Posterior cingulate gyrus (tissue), 11 donors: ENCODE results near the gene PCLAF.
A peak's percentile ranks its signal among the peaks of the same experiment; 100 is the strongest.
"Not testable (repeated sequence)": the region's sequence is repeated elsewhere in the genome, so short reads cannot be mapped to it uniquely, and the experiment has no call there.

Experiments used
- DNase-seq, 10 donors: peaks; one replicate each; pipeline versions ENCODE4 v3.0.0 to v3.0.0-alpha.2; 2020 to 2021; ENCODE audit warnings: mixed read lengths in 3 of 10
- intact Hi-C: fragments of 100-400 bp; cut with DNase I; formaldehyde crosslinking; loops from one replicate; pipeline ENCODE4 v1.15.1; 2023

The PCLAF gene

DNA sequence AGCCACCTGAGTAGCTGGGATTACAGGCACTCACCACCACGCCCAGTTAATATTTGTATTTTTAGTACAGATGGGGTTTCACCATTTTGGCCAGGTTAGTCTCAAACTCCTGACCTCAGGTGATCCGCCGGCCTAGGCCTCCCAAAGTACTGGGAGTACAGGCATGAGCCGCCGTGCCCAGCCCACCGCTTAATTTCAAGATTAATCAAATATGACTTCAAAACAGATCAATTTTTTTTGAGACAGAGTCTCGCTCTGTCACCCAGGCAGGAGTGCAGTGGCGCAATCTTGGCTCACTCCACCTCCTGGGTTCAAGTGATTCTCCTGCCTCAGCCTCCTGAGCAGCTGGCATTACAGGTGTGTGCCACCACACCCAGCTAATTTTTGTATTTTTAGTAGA lies 9.9 kb downstream of the PCLAF start:
- DNase-seq, intact Hi-C loops: not testable (repeated sequence)

DNA sequence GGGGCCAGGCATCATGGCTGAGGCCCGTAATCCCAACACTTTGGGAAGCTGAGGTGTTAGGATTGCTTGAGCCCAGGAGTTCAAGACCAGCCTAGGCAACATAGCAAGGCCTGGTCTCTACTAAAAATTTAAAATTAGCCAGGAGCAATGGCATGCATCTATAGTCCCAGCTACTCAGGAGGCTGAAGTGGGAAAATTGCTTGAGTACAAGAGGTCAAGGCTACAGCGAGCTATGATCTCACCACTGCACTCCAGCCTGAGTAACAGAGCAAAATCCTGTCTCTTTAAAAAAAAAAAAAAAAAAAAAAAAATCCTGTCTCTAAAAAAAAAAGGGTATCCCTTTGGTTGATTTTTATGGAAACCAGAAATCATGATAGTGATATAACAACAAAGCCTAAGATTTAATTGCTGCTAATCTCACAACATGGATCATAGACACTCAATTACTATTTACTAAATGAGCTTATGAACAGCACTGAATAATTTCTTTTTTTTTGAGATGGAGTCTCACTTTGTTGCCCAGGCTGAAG lies 12.1 kb downstream of the PCLAF start:
- no peak for DNase-seq
- intact Hi-C loops, result no loop called here

DNA sequence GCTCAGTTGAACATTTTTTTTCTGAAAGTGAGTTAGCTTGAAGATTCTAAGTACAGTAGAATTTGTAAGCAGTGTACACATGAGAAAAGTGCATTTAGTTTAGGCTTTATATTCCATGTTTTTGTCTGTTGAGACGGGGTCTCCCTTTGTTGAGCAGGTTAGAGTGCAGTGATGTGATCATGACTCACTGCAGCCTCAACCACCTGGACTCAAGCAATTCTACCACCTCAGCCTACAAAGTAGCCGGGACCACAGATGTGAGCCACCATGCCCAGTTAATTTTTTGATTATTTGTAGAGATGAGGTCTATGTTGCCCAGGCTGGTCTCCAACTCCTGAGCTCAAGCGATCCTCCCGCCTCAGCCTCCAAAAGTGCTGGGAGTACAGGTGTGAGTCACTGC lies 20.0 kb downstream of the PCLAF start:
- intact Hi-C loops, result no loop called here
- DNase-seq, result no peak

DNA sequence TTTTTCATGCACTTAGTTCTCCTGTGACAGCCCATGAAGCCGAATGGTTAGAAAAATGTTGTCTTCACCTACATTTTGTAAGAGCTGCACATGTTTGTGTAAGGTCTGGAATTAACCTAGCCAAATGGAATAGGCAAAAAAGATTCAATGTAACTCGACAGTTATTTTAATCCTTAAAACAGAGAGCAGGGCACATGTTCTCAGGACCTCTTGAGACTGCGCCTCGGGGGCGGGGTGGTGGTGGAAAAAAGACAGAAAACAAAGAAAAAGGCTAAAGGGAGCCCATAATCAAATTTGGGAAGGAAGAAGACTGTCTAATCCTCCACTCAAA lies 24.6 kb downstream of the PCLAF start:
- no peak for DNase-seq
- intact Hi-C loops, result loop anchor here (1.0 kb wide), 1 partner anchor 193 kb away; the partner anchor contains the start of gene PPIB

- intact Hi-C loops, result loop anchor here (1.0 kb wide), 1 partner anchor 193 kb away; the partner anchor contains the start of gene PPIB
- DNase-seq, result peak; percentile 92 to 99 (median 96)
These were observed 25.1 kb downstream of the PCLAF start, which contains the start of gene CSNK1G1 for GRCh38 chr15:64355944-64356709. TSS of gene CSNK1G1 (minus strand) at chr15:64356173. CDS start at chr15:64300499, 55,674 bp downstream.

DNA sequence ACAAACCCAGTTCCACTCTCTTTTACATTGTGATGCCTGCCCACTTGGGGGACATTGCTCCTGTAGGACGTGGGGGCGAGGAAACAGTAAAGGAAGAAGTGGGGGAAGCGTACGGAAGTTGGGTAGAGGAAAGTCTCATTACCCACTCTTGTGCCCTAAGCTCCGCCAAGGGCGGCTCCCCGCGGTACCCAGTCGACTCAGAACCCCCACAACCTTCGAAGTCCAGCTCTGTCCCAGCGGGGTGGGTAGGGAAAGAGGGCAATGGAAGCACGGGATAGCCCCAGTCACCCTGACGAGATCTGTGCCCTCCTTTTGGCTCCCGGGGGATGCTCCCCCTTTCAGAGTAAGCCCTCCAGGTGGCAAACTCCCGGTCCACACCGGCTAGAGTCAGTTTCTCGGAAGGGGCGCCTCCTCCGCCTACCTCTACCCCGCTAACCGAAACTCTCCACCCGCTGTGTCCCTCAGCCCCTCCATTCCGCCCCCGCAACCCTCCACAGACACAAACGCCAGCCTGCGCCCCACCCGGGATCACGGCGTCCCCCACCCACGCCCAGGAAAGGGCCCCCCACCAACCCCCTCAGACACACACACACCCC lies 25.8 kb downstream of the PCLAF start:
- intact Hi-C loops, result no loop called here
- peak in 4 of 10 donors; percentile 11 to 83 (median 43) for DNase-seq

GRCh38 chr15:64354688-64355344 lies 26.4 kb downstream of the PCLAF start:
- intact Hi-C loops, result no loop called here
- DNase-seq, result no peak

DNA sequence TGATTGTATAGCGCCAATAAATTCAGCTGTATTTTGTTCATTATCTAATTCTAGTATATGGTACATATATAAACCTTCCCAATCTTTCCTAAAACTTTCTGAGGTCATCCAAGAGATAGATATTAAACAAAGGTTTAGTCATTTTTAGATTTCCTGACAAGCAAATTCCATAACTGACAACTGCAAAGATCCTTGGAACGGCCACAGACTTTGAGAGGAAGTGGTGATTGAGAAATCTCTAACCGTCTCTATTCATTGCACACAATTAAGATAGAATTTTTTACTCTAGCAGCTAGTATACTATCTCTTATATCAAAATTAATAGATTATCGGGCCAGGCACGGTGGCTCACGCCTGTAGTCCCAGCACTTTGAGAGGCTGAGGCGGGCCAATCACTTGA lies 30.0 kb downstream of the PCLAF start:
- DNase-seq, result no peak
- intact Hi-C loops, result no loop called here

DNA sequence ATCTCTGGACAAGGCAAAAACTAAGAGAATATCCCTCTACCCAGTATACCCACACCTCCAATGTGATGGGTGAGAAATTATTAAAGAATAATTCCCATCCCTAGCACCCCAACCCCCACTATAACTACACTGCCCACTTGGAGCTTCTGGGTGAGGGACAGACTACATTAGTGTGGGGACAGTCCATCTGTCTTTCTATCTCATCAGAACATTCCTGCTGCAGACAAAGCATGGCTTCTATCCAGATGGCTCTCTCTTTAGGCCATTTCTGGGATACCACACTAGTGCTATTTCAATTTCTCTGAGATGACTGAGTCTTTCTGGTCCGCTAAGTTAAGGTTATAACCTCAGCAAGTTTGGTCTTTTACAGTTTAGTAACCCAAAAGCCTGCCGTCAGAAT lies 31.9 kb downstream of the PCLAF start:
- intact Hi-C loops, result no loop called here
- DNase-seq, result no peak

- intact Hi-C loops, result no loop called here
- DNase-seq, result no peak
These were observed 32.8 kb downstream of the PCLAF start for GRCh38 chr15:64348455-64348854.

DNA sequence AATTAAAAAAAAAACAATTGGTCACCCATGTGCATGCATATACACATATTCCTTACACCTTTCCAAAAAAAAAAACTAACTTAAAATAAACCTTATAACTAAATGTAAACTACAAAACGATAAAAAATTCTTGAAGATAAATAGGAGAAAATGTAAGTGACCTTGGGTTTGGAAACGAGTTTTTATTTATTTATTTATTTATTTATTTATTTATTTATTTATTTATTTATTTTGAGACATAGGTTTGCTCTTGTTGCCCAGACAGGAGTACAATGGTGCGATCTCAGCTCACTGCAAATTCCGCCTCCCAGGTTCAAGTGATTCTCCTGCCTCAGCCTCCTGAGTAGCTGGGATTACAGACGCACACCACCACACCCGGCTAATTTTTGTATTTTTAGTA lies 35.0 kb downstream of the PCLAF start:
- intact Hi-C loops, DNase-seq: not testable (repeated sequence)

DNA sequence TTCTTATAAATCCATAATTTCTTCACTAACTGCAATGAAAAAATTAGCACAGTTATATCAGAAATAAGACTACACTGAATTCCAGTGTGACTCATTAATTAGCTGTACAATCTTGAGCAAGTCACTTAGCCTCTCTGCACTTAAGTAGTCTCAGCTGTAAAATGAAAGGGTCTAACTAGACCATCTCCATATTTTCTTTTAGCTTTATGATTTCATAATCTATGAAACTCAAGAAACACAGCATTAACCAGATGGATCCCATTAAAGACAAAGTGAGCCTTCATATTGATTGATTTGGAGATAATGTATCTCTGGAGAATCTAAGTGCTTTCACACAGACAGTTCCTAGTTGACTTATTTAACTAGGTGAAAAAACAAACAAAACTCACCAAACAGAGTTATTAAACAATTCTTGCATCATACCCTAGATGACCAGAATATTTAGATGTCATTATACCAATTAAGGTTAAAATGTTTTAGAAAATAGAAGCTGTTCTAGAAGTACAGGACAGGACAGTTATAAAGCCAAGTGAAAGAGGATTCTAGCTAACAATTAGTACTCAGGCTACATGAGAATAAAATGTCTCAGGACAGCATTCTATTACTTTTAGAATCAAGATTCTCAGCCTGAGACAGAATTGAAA lies 36.5 kb downstream of the PCLAF start:
- intact Hi-C loops, result no loop called here
- DNase-seq, result no peak

DNA sequence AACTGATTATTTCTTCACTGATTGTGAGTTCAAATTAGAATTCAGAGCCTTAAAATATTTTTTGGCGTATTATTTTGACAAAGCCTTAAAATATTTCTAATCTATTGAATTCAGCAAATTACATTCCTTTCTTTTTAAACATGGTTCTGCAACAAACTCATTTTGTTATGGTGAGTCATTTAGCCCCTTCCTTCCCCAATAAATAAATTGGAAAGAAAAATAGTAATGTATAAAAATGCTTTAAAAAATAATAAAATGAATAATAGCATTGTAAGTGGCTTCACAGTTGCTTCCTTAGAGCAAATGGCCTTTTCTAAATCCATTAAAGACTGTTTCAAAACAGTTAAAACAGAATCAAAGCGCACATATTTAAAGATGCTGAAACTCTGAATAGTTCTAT lies 37.4 kb downstream of the PCLAF start:
- intact Hi-C loops, result no loop called here
- no peak for DNase-seq

DNA sequence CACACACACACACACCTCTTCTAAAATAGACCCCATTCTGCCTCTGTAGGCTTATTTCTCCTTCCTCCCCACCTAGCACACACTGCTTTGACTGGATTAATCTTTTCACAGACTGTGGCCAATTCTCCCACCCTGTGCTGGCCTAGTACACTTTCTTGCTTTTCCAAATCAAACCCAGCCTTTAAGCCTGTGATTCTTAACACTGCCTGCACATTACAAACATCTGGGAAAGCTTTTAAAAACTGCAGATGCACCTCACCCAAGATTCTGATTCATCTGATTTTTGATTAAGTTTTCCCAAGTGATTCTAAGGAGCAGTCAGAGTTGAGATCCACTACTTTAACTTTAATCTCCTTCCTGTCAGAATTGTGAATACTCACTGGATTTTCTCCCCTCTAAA lies 38.0 kb downstream of the PCLAF start:
- DNase-seq, result no peak
- intact Hi-C loops, result no loop called here

GRCh38 chr15:64341961-64342360 lies 39.3 kb downstream of the PCLAF start:
- intact Hi-C loops, result no loop called here
- no peak for DNase-seq

DNA sequence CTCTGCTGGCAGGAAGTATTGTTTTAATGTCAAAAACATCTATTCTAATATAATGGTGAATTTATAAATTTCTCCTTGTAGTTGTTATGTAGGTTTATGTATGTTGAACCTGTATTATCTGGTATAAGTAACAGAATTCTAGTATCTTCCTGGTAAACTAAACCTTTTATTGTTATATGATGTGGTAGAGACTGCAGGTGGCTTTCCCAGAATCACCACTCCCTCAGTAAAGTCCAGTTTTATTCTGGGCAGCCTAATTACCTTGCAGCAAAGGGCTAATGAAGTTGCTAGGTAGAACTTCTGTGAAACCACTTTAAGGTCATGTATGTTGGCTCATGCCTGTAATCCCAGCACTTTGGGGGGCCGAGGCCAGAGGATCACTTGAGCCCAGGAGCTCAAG lies 40.9 kb downstream of the PCLAF start:
- intact Hi-C loops, result no loop called here
- no peak for DNase-seq

- DNase-seq, result no peak
- intact Hi-C loops, result no loop called here
These were observed 43.5 kb downstream of the PCLAF start for GRCh38 chr15:64337761-64338160.

GRCh38 chr15:64333986-64334929 lies 47.0 kb downstream of the PCLAF start:
- intact Hi-C loops, result no loop called here
- no peak for DNase-seq

- no peak for DNase-seq
- intact Hi-C loops, result no loop called here
These were observed 47.7 kb downstream of the PCLAF start for GRCh38 chr15:64333516-64333915.

GRCh38 chr15:64331668-64332067 lies 49.6 kb downstream of the PCLAF start:
- intact Hi-C loops, DNase-seq: not testable (repeated sequence)
